IPS DF 6.9 (cell line): ENCODE data around the gene PLCL2.
"Not testable (repeated sequence)": the region's sequence is repeated elsewhere in the genome, so short reads cannot be mapped to it uniquely, and the experiment has no call there.

Experiments used
- DNase-seq: peaks from one replicate; pipeline ENCODE4 v3.0.0-alpha.2; 2013; ENCODE audit warnings: low read depth, low spot score
- H3K27ac ChIP-seq: one replicate; pipeline ENCODE4 v1.5.1; 2013; ENCODE audit warnings: low read length, control low read depth
- H3K27me3 ChIP-seq: 2 replicates; pipeline ENCODE4 v1.6.1; 2013; ENCODE audit warnings: mild to moderate bottlenecking, low read length; ENCODE audit not compliant: control insufficient read depth, insufficient read depth
- H3K36me3 ChIP-seq: 2 replicates; pipeline ENCODE4 v1.6.1; 2013; ENCODE audit warnings: low read length; ENCODE audit not compliant: control insufficient read depth, insufficient read depth
- H3K4me1 ChIP-seq: 2 replicates; pipeline ENCODE4 v1.6.1; 2013; ENCODE audit warnings: low read length; ENCODE audit not compliant: control insufficient read depth, insufficient read depth
- H3K4me3 ChIP-seq: 2 replicates; pipeline ENCODE4 v1.5.1; 2013; ENCODE audit warnings: mild to moderate bottlenecking, low read length
- H3K9me3 ChIP-seq: 2 replicates; pipeline ENCODE4 v1.6.1; 2013; ENCODE audit warnings: low read length, inconsistent platforms; ENCODE audit not compliant: control insufficient read depth, insufficient read depth
- WGBS: extraction: QIAGEN DNeasy Blood & Tissue Kit; methylation state at CpG from one replicate; pipeline ENCODE4 v1.1.7; 2013; ENCODE audit warnings: mixed read lengths, missing lambda C conversion rate; ENCODE audit not compliant: insufficient read length, insufficient coverage; 5-methylcytosine and 5-hydroxymethylcytosine counted together

PLCL2 gene

GRCh38 chr3:16960125-16960524 is 75.4 kb downstream of the PLCL2 start:
- no peaks in the 10 kb centered on the region for H3K36me3 ChIP-seq
- no peak overlapping the region for H3K27ac ChIP-seq
- no peaks in the 10 kb centered on the region for H3K27me3 ChIP-seq
- no CpG with 5 or more reads among the region's 2 CpGs for WGBS
- H3K4me3 ChIP-seq: no peak overlapping the region
- no peak for DNase-seq
- peaks cover 2% of the 10 kb centered on the region; the same call in 1 of the 2 replicates for H3K4me1 ChIP-seq
- no peaks in the 10 kb centered on the region for H3K9me3 ChIP-seq

GRCh38 chr3:16961621-16962205 is 77.0 kb downstream of the PLCL2 start:
- H3K27me3 ChIP-seq: no peaks in the 10 kb centered on the region
- no peak overlapping the region for H3K4me3 ChIP-seq
- H3K36me3 ChIP-seq: no peaks in the 10 kb centered on the region
- peaks cover 2% of the 10 kb centered on the region; the same call in 1 of the 2 replicates for H3K4me1 ChIP-seq
- no peak for DNase-seq
- no peaks in the 10 kb centered on the region for H3K9me3 ChIP-seq
- no CpG with 5 or more reads among the region's 4 CpGs for WGBS
- H3K27ac ChIP-seq: no peak overlapping the region

GRCh38 chr3:16975083-16975482 is 90.3 kb downstream of the PLCL2 start:
- Histone ChIP-seq H3K27ac (no peak overlapping the region), H3K4me3 (no peak overlapping the region), H3K27me3 (no peaks in the 10 kb centered on the region), H3K36me3 (no peaks in the 10 kb centered on the region), H3K4me1 (no peaks in the 10 kb centered on the region), H3K9me3 (0 out of 2 replicates have a peak, but pooled peaks cover 1% of the 10 kb centered on the region)
- DNase-seq: no peak
- no CpG with 5 or more reads among the region's 3 CpGs for WGBS

DNA sequence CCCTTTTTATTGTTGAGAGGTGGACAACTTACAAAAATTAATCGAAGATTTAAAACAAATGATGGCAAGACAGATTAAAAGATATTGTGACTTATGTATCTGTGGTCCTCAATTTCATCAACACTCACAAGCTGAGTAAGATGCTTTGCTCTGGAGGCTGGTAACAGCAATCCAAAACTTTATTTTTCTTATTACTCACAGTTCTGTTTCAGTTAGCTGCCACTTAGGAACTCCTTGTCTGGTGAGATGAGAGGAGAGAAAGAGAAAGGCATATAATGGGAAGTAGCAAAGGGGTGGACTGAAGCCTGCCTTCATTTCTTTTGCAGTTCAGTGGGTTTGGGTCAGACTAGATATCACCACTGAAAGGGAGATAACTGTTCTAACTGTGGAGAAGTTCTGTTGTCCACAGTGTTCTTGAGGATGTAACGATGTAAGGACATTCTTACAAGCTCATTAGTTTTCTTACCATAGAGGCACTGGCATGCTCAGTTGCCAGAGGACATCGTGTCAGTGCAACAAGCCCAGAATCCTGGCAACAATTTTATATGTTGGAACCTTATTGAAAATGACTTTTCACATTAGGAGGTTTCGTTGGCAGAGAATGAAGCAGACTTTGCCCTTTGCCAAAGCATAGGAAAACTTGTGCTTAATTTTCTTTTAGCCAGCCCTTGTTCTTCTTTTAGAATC is 93.6 kb downstream of the PLCL2 start:
- WGBS: no CpG with 5 or more reads among the region's 4 CpGs
- no peak overlapping the region for H3K4me3 ChIP-seq
- DNase-seq: no peak
- no peaks in the 10 kb centered on the region for H3K27me3 ChIP-seq
- no peaks in the 10 kb centered on the region for H3K4me1 ChIP-seq
- 0 out of 2 replicates have a peak, but pooled peaks cover 1% of the 10 kb centered on the region for H3K9me3 ChIP-seq
- H3K27ac ChIP-seq: no peak overlapping the region
- no peaks in the 10 kb centered on the region for H3K36me3 ChIP-seq

GRCh38 chr3:16978921-16979271 is 94.1 kb downstream of the PLCL2 start:
- H3K36me3 ChIP-seq: no peaks in the 10 kb centered on the region
- no peak overlapping the region for H3K4me3 ChIP-seq
- no peak for DNase-seq
- no peak overlapping the region for H3K27ac ChIP-seq
- H3K4me1 ChIP-seq: no peaks in the 10 kb centered on the region
- H3K27me3 ChIP-seq: no peaks in the 10 kb centered on the region
- H3K9me3 ChIP-seq: 0 out of 2 replicates have a peak, but pooled peaks cover 1% of the 10 kb centered on the region
- no CpG with 5 or more reads among the region's 3 CpGs for WGBS

GRCh38 chr3:16979769-16980515 is 95.2 kb downstream of the PLCL2 start:
- H3K36me3 ChIP-seq, DNase-seq, H3K27me3 ChIP-seq, H3K4me3 ChIP-seq, H3K4me1 ChIP-seq, H3K27ac ChIP-seq, H3K9me3 ChIP-seq: not testable (repeated sequence)
- WGBS: no CpG with 5 or more reads among the region's 43 CpGs

DNA sequence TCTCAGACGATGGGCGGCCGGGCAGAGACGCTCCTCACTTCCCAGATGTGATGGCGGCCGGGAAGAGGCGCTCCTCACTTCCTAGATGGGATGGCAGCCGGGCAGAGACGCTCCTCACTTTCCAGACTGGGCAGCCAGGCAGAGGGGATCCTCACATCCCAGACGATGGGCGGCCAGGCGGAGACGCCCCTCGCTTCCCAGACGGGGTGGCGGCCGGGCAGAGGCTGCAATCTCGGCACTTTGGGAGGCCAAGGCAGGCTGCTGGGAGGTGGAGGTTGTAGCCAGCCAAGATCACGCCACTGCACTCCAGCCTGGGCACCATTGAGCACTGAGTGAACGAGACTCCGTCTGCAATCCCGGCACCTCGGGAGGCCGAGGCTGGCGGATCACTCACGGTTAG is 95.8 kb downstream of the PLCL2 start:
- H3K27ac ChIP-seq, H3K4me1 ChIP-seq, DNase-seq, H3K9me3 ChIP-seq, H3K4me3 ChIP-seq, H3K36me3 ChIP-seq, H3K27me3 ChIP-seq: not testable (repeated sequence)
- no CpG with 5 or more reads among the region's 26 CpGs for WGBS

GRCh38 chr3:16982460-16982859 is 97.7 kb downstream of the PLCL2 start:
- no peak overlapping the region for H3K27ac ChIP-seq

DNA sequence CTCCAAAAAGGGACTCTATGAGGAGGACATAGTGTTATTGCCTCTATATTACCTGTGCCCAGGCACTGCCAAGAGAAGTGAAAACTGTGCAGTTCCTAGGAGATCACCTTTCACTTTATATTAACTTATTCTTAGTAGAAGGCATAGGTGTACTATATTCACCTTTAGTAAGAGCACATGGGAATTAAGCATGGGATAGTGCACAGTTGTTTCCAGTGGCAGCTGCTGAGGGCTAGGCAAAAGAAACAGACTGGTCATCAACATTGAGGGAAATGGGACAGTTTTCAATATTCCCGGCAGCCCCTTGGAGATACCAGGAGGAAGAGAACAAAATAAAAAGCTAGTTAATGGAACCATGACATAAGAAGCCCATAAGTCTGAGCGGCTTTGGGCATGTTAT is 100.9 kb downstream of the PLCL2 start:
- no peak for DNase-seq
- Histone ChIP-seq H3K9me3 (no peaks in the 10 kb centered on the region), H3K27ac (no peak overlapping the region), H3K4me3 (no peak overlapping the region), H3K27me3 (no peaks in the 10 kb centered on the region), H3K4me1 (no peaks in the 10 kb centered on the region), H3K36me3 (no peaks in the 10 kb centered on the region)
- no CpG with 5 or more reads among the region's 2 CpGs for WGBS

More at GRCh38 chr3:16982460-16982859, 97.7 kb downstream of the PLCL2 start:
- no peak for DNase-seq
- H3K36me3 ChIP-seq: no peaks in the 10 kb centered on the region
- no peaks in the 10 kb centered on the region for H3K9me3 ChIP-seq
- H3K4me3 ChIP-seq: no peak overlapping the region
- no CpG with 5 or more reads among the region's 6 CpGs for WGBS
- no peaks in the 10 kb centered on the region for H3K27me3 ChIP-seq
- no peaks in the 10 kb centered on the region for H3K4me1 ChIP-seq

DNA sequence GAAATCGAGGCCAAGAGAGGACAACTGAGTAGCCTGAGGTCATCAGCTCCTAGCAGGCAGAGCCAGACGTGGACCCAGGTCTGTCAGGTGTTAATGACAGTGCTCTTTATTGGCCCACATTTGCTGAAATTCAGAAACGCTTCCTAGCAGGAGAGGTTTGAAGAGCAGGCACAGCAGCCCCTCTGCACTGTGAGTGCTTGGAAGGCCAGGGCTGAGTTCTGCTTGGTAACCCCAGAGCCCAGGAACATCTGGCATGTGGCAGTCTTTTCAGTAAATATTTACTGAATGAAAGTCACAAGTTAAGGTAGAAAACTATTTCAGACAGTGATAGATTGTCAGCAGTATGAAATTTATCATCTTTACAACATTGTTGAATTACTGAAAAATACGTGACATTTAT is 102.4 kb downstream of the PLCL2 start:
- DNase-seq: no peak
- no CpG with 5 or more reads among the region's 4 CpGs for WGBS
- H3K36me3 ChIP-seq: no peaks in the 10 kb centered on the region
- H3K27me3 ChIP-seq: no peaks in the 10 kb centered on the region
- H3K27ac ChIP-seq: no peak overlapping the region
- H3K4me3 ChIP-seq: no peak overlapping the region
- H3K9me3 ChIP-seq: no peaks in the 10 kb centered on the region
- no peaks in the 10 kb centered on the region for H3K4me1 ChIP-seq
